CD4-positive, alpha-beta T cell (primary cell): Measurements from ENCODE around the gene TM4SF4. TPM values are rescaled to one million over a fixed set of nuclear protein-coding genes. Genes with fewer than 3 reads are reported as not detected.
A peak's percentile ranks its signal among the peaks of the same experiment; 100 is the strongest.

Experiments
- ATAC-seq: fragments of 200-7000 bp; cut with Tn5 transposase; one replicate; pipeline ENCODE4 v1.10.0; 2022; ENCODE audit warnings: mild to moderate bottlenecking; ENCODE audit not compliant: poor library complexity
- CTCF ChIA-PET: fragments of 350-600 bp; sonication (Branson Sonifier 250); formaldehyde crosslinking; loops from one replicate; lab custom pipeline; 2021; ENCODE audit warnings: antibody characterized with exemption, inconsistent platforms; lab: Charles Lee
- POLR2A ChIA-PET: fragments of 350-600 bp; sonication (Branson Sonifier 250); formaldehyde crosslinking; loops from one replicate; lab custom pipeline; 2021; ENCODE audit warnings: antibody characterized with exemption, inconsistent platforms; lab: Charles Lee
- DNase-seq, 14 experiments: peaks; one replicate each; pipeline ENCODE4 v3.0.0-alpha.2; 2013 to 2020; ENCODE audit warnings: mixed read lengths in 2 of 14
- H3K27ac ChIP-seq, 2 donors: one replicate each; pipeline versions ENCODE4 v1.5.1 to v1.7.0; 2013; ENCODE audit warnings: low read length in 2 of 2, low read depth in 1 of 2, mild to moderate bottlenecking in 1 of 2
- H3K27me3 ChIP-seq, 2 experiments: 1 replicate in 1 of 2; 2 replicates in 1 of 2; pipeline versions ENCODE4 v1.6.1 to v1.7.0; 2013; ENCODE audit warnings: low read length in 2 of 2, control low read depth in 1 of 2, mild to moderate bottlenecking in 1 of 2, moderate library complexity in 1 of 2; ENCODE audit not compliant: insufficient read depth in 2 of 2, control insufficient read depth in 1 of 2
- H3K36me3 ChIP-seq: one replicate; pipeline ENCODE4 v1.6.1; 2013; ENCODE audit warnings: low read length, control low read depth; ENCODE audit not compliant: insufficient read depth
- H3K4me1 ChIP-seq: one replicate; pipeline ENCODE4 v1.6.1; 2013; ENCODE audit warnings: low read length, control low read depth; ENCODE audit not compliant: insufficient read depth
- H3K4me3 ChIP-seq: one replicate; pipeline ENCODE4 v1.5.1; 2013; ENCODE audit warnings: mild to moderate bottlenecking, low read length, moderate library complexity
- H3K9me3 ChIP-seq, 2 experiments: 1 replicate in 1 of 2; 2 replicates in 1 of 2; pipeline versions ENCODE4 v1.6.1 to v1.7.0; 2013; ENCODE audit warnings: low read length in 2 of 2, mild to moderate bottlenecking in 2 of 2, control low read depth in 1 of 2, moderate library complexity in 1 of 2; ENCODE audit not compliant: control insufficient read depth in 1 of 2, insufficient read depth in 1 of 2
- H3K27ac Mint-ChIP-seq: one replicate; pipeline ENCODE4 v1.8.0; 2020; ENCODE audit warnings: mixed read lengths
- H3K27me3 Mint-ChIP-seq: one replicate; pipeline ENCODE4 v1.8.0; 2021; ENCODE audit warnings: mixed read lengths
- H3K36me3 Mint-ChIP-seq: one replicate; pipeline ENCODE4 v1.8.0; 2021; ENCODE audit warnings: low read depth, mixed read lengths
- H3K4me1 Mint-ChIP-seq: one replicate; pipeline ENCODE4 v1.8.0; 2021; ENCODE audit warnings: low read depth, mixed read lengths
- H3K4me3 Mint-ChIP-seq: one replicate; pipeline ENCODE4 v1.8.0; 2020; ENCODE audit warnings: mild to moderate bottlenecking, mixed read lengths
- H3K9me3 Mint-ChIP-seq: one replicate; pipeline ENCODE4 v1.8.0; 2020; ENCODE audit warnings: mixed read lengths
- CTCF ChIP-seq: fragments of 200-600 bp; IDR thresholded peaks from one replicate; pipeline ENCODE4 v1.8.0; 2022; ENCODE audit warnings: antibody characterized with exemption, mild to moderate bottlenecking
- intact Hi-C, 2 experiments: fragments of 100-400 bp; cut with DNase I in 1 of 2; cut with micrococcal nuclease in 1 of 2; formaldehyde crosslinking; loops; one replicate each; pipeline versions ENCODE4 v1.15.1 to v1.9.0; 2023 to 2025; cut with DNase I, micrococcal nuclease
- total RNA-seq, 174 experiments: library from RNA in 2 of 174; stranded (reverse) in 2 of 174; gene quantifications; one replicate each; pipeline ENCODE4 v1.2.3 and lab custom pipeline; 2021 to 2026

Gene TM4SF4
- total RNA-seq, 2 experiments from 2014 or later = not detected

GRCh38 chr3:149435996-149436885 lies 38.3 kb upstream of the TM4SF4 start:
- Histone ChIP-seq H3K4me3 (no peak overlapping the region), H3K27me3 (peaks cover 0 to 5% of the 10 kb centered on the region in 2 experiments), H3K9me3 (no peaks in the 10 kb centered on the region), H3K27ac (no peak overlapping the region), H3K36me3 (no peaks in the 10 kb centered on the region), H3K4me1 (no peaks in the 10 kb centered on the region)
- Mint-ChIP-seq H3K27me3 (peaks cover 17% of the 10 kb centered on the region), H3K9me3 (no peaks in the 10 kb centered on the region), H3K27ac (no peak overlapping the region), H3K36me3 (no peaks in the 10 kb centered on the region), H3K4me1 (no peaks in the 10 kb centered on the region), H3K4me3 (no peak overlapping the region)
- ChIA-PET CTCF (no interaction called here), POLR2A (no interaction called here)
- peak in 1 of 14 experiments; percentile 9 for DNase-seq
- no peak for TF ChIP-seq CTCF
- ATAC-seq = no peak
- intact Hi-C loops = no loop called here

GRCh38 chr3:149437286-149437685 lies 37.2 kb upstream of the TM4SF4 start:
- Mint-ChIP-seq H3K4me3 (no peak overlapping the region), H3K27me3 (peaks cover 8% of the 10 kb centered on the region), H3K4me1 (no peaks in the 10 kb centered on the region), H3K9me3 (no peaks in the 10 kb centered on the region), H3K27ac (no peak overlapping the region), H3K36me3 (no peaks in the 10 kb centered on the region)
- DNase-seq (no peak), ATAC-seq (no peak)
- TF ChIP-seq CTCF = no peak
- no peaks in the 10 kb centered on the region for H3K4me1 ChIP-seq
- no peak overlapping the region for H3K4me3 ChIP-seq
- H3K27ac ChIP-seq = no peak overlapping the region
- POLR2A ChIA-PET = no interaction called here
- CTCF ChIA-PET = no interaction called here
- peaks cover 0 to 5% of the 10 kb centered on the region in 2 experiments for H3K27me3 ChIP-seq
- intact Hi-C loops = no loop called here
- no peaks in the 10 kb centered on the region for H3K9me3 ChIP-seq
- no peaks in the 10 kb centered on the region for H3K36me3 ChIP-seq

DNA sequence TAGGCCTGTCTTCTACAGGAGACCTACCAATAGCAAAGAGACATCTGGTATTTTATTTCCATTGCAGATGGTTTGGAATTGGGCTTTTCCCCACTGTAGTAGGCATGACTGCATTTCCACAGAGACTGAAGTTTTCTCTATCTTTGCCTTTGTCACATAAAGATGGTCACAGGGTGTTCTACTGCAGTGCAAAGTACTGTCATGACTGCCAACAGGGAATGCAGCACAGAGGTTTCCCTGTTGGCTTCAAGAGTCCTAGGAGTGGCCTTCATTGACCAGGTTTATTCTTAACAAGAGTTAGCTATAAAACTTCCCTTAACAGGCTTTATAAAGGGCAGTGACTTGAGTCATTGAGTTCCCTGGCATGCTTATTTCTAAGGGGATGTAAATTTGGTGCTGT lies 36.8 kb upstream of the TM4SF4 start:
- POLR2A ChIA-PET = no interaction called here

More for the DNA sequence above, 36.8 kb upstream of the TM4SF4 start:
- Mint-ChIP-seq H3K27ac (no peak overlapping the region), H3K4me3 (no peak overlapping the region), H3K27me3 (peaks cover 8% of the 10 kb centered on the region), H3K4me1 (no peaks in the 10 kb centered on the region), H3K36me3 (no peaks in the 10 kb centered on the region), H3K9me3 (no peaks in the 10 kb centered on the region)
- no peaks in the 10 kb centered on the region for H3K36me3 ChIP-seq
- H3K4me1 ChIP-seq = no peaks in the 10 kb centered on the region
- CTCF ChIA-PET = no interaction called here
- intact Hi-C loops = no loop called here
- peaks cover 0 to 5% of the 10 kb centered on the region in 2 experiments for H3K27me3 ChIP-seq
- no peak for ATAC-seq
- no peak for DNase-seq
- no peaks in the 10 kb centered on the region for H3K9me3 ChIP-seq
- H3K4me3 ChIP-seq = no peak overlapping the region
- TF ChIP-seq CTCF = no peak
- H3K27ac ChIP-seq = no peak overlapping the region
